ENCODE measurements around the gene ERCC1. TPM values are rescaled to one million over a fixed set of nuclear protein-coding genes. Genes with fewer than 3 reads are reported as not detected.

ERCC1 gene
- total and polyA plus RNA-seq, 2 of the 13 experiments (the other 11 are each of a cell fraction or from before 2014, with no cell fraction given) = 40.0 to 66.4 TPM

- TF ChIP-seq, protein P1, sequence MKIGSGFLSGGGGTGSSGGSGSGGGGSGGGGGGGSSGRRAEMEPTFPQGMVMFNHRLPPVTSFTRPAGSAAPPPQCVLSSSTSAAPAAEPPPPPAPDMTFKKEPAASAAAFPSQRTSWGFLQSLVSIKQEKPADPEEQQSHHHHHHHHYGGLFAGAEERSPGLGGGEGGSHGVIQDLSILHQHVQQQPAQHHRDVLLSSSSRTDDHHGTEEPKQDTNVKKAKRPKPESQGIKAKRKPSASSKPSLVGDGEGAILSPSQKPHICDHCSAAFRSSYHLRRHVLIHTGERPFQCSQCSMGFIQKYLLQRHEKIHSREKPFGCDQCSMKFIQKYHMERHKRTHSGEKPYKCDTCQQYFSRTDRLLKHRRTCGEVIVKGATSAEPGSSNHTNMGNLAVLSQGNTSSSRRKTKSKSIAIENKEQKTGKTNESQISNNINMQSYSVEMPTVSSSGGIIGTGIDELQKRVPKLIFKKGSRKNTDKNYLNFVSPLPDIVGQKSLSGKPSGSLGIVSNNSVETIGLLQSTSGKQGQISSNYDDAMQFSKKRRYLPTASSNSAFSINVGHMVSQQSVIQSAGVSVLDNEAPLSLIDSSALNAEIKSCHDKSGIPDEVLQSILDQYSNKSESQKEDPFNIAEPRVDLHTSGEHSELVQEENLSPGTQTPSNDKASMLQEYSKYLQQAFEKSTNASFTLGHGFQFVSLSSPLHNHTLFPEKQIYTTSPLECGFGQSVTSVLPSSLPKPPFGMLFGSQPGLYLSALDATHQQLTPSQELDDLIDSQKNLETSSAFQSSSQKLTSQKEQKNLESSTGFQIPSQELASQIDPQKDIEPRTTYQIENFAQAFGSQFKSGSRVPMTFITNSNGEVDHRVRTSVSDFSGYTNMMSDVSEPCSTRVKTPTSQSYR (CRISPR knock-in tag; IDR thresholded peaks at IDR 0.05; ENCODE audit: borderline replicate concordance) = 0 out of 2 replicates have a peak, but pooled peaks have one; percentile 34
- TF ChIP-seq FOXO1 (CRISPR knock-in tag; IDR thresholded peaks at IDR 0.05) (peak; percentile 26; the same call in 1 of the 2 replicates), ZNF34 (CRISPR knock-in tag; IDR thresholded peaks at IDR 0.05; ENCODE audit: borderline replicate concordance) (no peak), CCDC6 (CRISPR knock-in tag; IDR thresholded peaks at IDR 0.05) (0 out of 2 replicates have a peak, but pooled peaks have one; percentile 61), RFX1 (IDR thresholded peaks at IDR 0.05) (no peak), ZNF850 (CRISPR knock-in tag; conservative IDR thresholded peaks at IDR 0.05) (no peak), XBP1 (CRISPR knock-in tag; IDR thresholded peaks at IDR 0.05) (no peak), FOXJ3 (CRISPR knock-in tag; IDR thresholded peaks at IDR 0.05; ENCODE audit: borderline replicate concordance) (no peak), ZNF569 (CRISPR knock-in tag; IDR thresholded peaks at IDR 0.05; ENCODE audit: borderline replicate concordance) (no peak), ZSCAN31 (CRISPR knock-in tag; IDR thresholded peaks at IDR 0.05; ENCODE audit: low read depth) (no peak), PREB (CRISPR knock-in tag; IDR thresholded peaks at IDR 0.05) (no peak), ZNF501 (CRISPR knock-in tag; IDR thresholded peaks at IDR 0.05) (no peak), SSRP1 (CRISPR knock-in tag; IDR thresholded peaks at IDR 0.05) (no peak), ZNF331 (CRISPR knock-in tag; IDR thresholded peaks at IDR 0.05) (no peak), HDAC2 (CRISPR knock-in tag; IDR thresholded peaks at IDR 0.05) (no peak), FOSL1 (CRISPR knock-in tag; IDR thresholded peaks at IDR 0.05; ENCODE audit: borderline replicate concordance) (no peak), TARDBP (CRISPR knock-in tag; IDR thresholded peaks at IDR 0.05) (no peak), ZFP36L1 (CRISPR knock-in tag; IDR thresholded peaks at IDR 0.05) (no peak), HOXA9 (CRISPR knock-in tag; IDR thresholded peaks at IDR 0.05; ENCODE audit: borderline replicate concordance) (0 out of 2 replicates have a peak, but pooled peaks have one; percentile 25), ZNF468 (CRISPR knock-in tag; IDR thresholded peaks at IDR 0.05) (no peak), ZNF652 (CRISPR knock-in tag; IDR thresholded peaks at IDR 0.05; ENCODE audit: borderline replicate concordance, low read depth) (no peak), ZNF761 (CRISPR knock-in tag; conservative IDR thresholded peaks at IDR 0.05) (no peak)
- TF ChIP-seq, protein P2, sequence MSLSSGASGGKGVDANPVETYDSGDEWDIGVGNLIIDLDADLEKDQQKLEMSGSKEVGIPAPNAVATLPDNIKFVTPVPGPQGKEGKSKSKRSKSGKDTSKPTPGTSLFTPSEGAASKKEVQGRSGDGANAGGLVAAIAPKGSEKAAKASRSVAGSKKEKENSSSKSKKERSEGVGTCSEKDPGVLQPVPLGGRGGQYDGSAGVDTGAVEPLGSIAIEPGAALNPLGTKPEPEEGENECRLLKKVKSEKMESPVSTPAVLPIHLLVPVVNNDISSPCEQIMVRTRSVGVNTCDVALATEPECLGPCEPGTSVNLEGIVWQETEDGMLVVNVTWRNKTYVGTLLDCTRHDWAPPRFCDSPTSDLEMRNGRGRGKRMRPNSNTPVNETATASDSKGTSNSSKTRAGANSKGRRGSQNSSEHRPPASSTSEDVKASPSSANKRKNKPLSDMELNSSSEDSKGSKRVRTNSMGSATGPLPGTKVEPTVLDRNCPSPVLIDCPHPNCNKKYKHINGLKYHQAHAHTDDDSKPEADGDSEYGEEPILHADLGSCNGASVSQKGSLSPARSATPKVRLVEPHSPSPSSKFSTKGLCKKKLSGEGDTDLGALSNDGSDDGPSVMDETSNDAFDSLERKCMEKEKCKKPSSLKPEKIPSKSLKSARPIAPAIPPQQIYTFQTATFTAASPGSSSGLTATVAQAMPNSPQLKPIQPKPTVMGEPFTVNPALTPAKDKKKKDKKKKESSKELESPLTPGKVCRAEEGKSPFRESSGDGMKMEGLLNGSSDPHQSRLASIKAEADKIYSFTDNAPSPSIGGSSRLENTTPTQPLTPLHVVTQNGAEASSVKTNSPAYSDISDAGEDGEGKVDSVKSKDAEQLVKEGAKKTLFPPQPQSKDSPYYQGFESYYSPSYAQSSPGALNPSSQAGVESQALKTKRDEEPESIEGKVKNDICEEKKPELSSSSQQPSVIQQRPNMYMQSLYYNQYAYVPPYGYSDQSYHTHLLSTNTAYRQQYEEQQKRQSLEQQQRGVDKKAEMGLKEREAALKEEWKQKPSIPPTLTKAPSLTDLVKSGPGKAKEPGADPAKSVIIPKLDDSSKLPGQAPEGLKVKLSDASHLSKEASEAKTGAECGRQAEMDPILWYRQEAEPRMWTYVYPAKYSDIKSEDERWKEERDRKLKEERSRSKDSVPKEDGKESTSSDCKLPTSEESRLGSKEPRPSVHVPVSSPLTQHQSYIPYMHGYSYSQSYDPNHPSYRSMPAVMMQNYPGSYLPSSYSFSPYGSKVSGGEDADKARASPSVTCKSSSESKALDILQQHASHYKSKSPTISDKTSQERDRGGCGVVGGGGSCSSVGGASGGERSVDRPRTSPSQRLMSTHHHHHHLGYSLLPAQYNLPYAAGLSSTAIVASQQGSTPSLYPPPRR (CRISPR knock-in tag; IDR thresholded peaks at IDR 0.05; ENCODE audit: borderline replicate concordance) = no peak
These were observed 45.0 kb upstream of the ERCC1 start (continued) for GRCh38 chr19:45468803-45469131.
